Midbrain (tissue), 1 donor: ENCODE data around the gene LENEP.

ENCODE experiments used
- DNase-seq: peaks from one replicate; lab custom pipeline; 2025; lab: John Stamatoyannopoulos, UW

The LENEP gene

GRCh38 chr1:154998818-154999570 lies 5.6 kb downstream of the LENEP start:
- peak; percentile 18 for DNase-seq

GRCh38 chr1:154999571-155000410 lies 6.4 kb downstream of the LENEP start:
- DNase-seq = no peak

DNA sequence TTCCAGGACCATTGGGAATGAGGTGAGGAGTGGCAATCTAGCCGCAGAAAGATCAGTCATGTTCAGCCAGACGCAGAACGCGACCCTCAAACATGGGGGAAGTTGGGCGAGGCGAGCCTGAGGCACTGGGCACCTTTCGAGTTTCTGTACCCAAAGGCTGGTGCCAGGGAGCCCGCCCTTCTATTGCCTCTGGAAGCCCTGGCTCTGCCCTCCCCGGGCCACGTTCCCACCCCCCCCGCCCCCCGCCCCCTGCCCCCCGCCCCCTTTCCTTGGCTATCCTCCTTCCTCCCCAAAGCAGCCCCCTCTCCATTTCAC lies 7.0 kb downstream of the LENEP start:
- DNase-seq = peak; percentile 77

DNA sequence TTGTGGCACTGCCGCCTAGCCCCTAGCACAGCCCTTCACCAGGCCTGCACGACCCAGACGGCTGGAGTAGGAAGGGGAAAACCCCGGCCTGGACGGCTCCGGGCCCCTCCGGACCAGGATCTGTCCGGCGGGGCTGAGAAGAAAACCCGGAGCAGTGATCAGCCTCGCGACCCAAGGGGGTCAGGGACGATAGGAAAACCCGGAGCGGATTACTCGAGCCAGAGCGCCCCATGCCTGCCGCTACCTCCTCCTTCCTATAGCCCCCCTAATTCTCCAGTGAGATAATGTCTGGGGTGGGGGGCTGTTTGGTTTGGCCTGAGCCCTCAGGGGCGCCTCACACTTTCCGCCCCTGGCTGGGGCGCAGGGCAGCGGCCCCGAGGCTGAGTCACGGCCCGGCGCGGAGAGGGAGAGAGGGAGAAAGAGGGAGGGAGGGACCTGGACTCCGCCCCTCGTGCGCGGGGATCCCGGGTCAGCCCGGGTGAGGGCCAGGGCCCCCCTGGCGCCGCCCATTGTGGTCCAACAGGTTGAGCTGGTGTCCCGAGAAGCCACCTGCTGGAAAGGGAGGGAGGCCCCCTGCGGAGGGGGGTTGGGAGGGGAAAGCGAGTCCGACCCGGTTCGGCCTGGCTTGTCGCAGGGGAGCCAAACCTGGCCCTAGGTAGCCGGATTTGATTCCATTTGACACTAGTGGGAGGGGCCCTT lies 7.5 kb downstream of the LENEP start:
- peak; percentile 91 for DNase-seq

GRCh38 chr1:155001425-155001674 lies 8.0 kb downstream of the LENEP start:
- no peak for DNase-seq

DNA sequence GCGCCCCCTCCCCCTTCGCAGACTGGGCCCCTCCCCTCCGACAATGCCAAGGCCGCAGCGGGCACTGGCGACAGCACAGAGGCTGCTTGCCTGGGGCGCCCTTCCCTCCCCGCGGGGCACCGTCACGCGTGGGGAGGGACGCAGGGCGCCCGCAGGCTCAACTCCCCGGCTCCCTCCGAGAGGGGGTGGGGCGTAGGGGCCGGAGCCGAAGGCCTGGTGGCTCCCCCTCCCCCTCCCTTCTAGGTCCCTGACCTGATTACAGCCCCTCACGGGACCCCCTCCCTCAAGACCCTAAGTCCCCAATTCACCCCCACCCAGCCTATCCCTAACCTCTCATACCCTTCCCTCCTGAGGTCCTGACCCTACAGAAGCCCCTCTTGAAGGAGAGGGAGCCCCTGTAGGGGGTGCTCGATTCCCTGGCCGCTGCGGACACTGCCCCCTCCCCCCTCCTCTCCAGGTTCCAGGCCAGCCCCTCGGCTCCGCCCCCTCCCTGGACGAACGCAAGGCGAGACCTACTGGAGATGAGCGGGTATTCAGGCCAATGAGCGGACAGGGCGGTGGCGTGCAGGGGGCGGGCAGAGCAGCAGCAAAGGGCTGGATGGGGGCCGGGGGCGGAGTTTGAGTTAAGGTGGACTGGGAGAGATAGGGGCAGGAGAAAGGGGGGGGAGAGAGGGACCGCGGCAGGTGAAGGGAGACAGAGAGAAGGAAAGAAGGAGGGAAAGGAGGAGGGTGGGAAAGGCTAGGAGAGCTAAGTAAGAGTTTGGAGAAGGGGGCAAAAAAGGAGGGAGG lies 8.5 kb downstream of the LENEP start:
- peak; percentile 99 for DNase-seq

- peak; percentile 30 for DNase-seq
Measured at GRCh38 chr1:155002464-155003226, 9.3 kb downstream of the LENEP start, which contains the start of gene ZBTB7B. TSS of gene ZBTB7B (plus strand) at chr1:155002802. CDS start at chr1:155014661, 11,859 bp downstream.

- DNase-seq = peak; percentile 58
Measured at GRCh38 chr1:155003227-155003765, 9.9 kb downstream of the LENEP start.

- DNase-seq = peak; percentile 58
Measured at GRCh38 chr1:155003766-155004351, 10.5 kb downstream of the LENEP start.

GRCh38 chr1:155004352-155005075 lies 11.1 kb downstream of the LENEP start:
- DNase-seq = peak; percentile 30

DNA sequence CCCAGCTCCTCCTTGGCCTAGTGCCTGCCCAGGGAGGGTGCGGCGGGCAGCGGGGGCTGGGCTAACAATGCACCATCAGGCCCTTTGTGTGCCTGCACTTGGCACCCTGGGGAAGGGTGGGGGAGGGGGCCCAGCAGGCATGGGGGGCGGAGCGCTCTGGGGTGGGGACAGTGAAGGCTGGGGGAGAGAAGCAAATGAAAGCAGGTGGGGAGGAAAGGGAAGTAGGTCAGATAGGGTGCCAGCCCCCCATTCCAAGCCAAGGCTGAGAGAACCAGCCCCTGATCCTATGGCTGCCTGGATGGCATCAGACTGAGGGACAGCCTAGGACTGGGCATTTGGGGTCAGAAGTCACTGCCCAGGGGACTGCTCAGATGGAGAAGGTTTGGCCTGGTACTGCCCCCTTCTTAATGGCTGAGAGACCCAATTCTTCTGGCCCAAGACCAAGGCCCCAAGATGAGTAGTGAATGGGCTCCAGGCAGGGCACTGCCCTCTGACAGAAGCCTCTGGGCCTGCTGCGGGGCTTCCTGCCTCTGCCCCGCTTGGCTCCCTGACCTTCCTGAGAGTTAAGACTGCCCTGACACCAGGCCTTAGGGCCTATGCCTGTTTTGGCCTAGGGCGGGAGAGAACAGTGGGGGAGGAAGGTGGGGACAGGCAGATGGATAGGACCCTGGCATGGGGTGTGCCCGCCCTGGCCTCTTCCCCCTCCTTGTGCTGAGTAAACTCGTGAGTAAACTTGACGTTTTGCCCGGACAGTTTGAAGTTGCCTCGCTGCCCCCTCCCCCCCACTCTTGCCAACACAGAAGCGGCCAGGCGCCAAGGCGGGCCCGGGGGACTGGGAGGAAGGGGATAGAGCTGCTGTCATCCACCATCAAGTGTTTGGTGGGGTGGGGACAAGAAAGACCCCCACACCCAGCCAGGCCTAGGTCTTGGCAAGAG lies 12.0 kb downstream of the LENEP start:
- peak; percentile 75 for DNase-seq

DNA sequence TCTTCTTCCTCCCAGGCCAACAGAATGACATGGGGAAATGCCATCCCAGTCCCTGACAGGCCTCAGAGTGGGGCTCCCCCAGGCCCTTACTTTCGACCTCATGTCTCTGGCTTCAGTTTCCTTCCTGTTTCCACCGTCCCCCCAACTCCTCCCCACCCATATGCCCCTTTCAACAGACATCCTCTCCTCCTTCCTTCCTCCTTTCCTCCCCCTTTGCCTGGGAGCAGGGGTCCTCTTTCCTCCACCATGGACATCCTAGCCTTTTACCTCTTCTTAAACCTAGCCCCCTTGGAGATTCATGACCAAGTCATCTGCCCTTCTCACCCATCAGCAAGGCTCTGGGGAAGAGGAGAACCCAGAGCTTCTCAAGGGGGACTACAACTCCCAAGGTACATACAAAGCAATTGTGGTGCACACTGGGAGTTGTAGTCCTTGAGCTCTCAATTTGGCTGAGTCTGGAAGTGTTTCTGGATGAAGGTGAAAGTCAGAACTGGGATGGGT lies 13.3 kb downstream of the LENEP start:
- DNase-seq = peak; percentile 26

GRCh38 chr1:155007251-155007828 lies 14.0 kb downstream of the LENEP start:
- DNase-seq = peak; percentile 48

DNA sequence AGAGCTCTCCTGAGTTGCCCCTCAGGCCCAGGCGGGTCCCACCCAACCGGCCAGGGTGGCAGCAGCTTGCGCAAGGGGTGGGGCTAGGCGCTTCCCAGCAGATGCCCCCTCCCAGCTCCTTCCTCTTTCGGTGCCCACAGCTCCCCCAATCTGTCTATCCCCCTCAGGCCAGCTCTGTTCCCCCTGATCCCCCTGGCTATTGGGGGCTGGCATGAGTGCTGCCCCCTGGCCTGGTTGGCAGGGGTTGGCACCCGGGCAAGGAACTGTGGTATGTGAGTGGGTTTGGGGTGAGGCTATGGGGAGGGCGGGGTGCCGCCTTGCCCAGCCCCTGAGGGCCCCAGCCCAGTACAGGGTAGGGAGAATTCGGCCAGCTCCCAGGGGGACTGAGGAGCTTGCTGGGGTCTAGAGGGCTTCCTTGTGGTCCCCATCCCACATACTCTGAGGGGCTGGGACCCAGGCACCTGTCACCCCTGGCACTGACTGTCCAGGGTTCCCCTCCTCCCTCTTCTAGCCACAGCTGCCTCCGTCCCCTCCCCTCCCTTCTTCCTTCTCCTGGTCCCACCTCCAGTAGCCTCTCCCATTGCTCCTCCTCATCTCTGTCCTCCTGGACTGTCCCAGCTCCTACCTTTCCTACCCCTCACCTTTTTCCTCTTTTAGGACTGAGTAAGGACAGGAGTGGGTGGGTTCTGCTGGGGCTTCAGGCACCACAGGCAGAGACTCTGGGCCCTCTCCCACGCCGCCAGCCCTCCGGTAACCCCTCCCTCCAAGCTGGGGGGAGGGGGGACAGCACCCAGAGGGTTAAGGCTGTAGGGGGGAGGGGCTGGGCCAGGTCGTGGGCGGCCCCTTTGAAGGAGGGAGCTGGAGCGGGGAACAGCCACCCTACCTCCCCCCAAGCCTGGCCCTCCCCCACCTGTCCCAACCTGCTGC lies 14.9 kb downstream of the LENEP start:
- no peak for DNase-seq

- DNase-seq = no peak
Measured at GRCh38 chr1:155009221-155009711, 15.9 kb downstream of the LENEP start.

- no peak for DNase-seq
Measured at GRCh38 chr1:155009742-155010141, 16.4 kb downstream of the LENEP start.
